Measurements from ENCODE around the gene FHOD3.

DNA sequence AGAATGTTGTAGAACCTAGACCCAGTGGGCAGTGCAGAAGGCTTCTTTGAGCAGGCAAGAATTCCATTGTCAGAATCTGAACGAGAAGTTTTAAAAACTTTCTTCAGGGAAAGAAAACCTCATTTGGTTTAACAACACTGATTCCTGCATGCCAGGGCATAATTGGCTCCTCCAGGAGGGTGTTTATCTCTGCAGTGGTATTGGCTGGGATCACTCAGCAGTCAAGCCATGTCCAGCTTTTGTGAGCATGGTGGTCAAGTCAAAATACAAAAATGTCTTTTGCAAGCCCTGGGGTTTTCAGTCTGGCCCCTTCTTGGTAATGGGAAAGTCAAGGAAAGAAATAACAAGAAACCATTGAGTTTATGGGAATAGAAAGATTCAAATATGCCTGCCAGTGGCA, 28.3 kb downstream of the FHOD3 start:
- TF ChIP-seq, protein P1, sequence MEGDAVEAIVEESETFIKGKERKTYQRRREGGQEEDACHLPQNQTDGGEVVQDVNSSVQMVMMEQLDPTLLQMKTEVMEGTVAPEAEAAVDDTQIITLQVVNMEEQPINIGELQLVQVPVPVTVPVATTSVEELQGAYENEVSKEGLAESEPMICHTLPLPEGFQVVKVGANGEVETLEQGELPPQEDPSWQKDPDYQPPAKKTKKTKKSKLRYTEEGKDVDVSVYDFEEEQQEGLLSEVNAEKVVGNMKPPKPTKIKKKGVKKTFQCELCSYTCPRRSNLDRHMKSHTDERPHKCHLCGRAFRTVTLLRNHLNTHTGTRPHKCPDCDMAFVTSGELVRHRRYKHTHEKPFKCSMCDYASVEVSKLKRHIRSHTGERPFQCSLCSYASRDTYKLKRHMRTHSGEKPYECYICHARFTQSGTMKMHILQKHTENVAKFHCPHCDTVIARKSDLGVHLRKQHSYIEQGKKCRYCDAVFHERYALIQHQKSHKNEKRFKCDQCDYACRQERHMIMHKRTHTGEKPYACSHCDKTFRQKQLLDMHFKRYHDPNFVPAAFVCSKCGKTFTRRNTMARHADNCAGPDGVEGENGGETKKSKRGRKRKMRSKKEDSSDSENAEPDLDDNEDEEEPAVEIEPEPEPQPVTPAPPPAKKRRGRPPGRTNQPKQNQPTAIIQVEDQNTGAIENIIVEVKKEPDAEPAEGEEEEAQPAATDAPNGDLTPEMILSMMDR (IDR thresholded peaks at IDR 0.05), result no peak
- no peak for TF ChIP-seq POLR2A (IDR thresholded peaks at IDR 0.05)

Data from uterus (tissue), 2 donors.